Measurements from ENCODE around the gene SSTR4. TPM values are rescaled to one million over a fixed set of nuclear protein-coding genes. Genes with fewer than 3 reads are reported as not detected.

The SSTR4 gene
- total RNA-seq, 1 donor from 2014 or later = not detected

Other genes with a start within 250 kb of the SSTR4 start
- 6.8 TPM for gene THBD, start 14.4 kb downstream of the SSTR4 start, total RNA-seq
- gene CD93, start 51.0 kb downstream of the SSTR4 start, total RNA-seq = 76.7 TPM

All from skeletal muscle tissue (tissue), 1 donor.